GM10248 (cell line): ENCODE data around the gene ZFPL1.

Experiments
- CTCF ChIA-PET: fragments of 300-600 bp; sonication (Branson Sonifier 250); formaldehyde crosslinking; extraction: SDS; loops from one replicate; lab custom pipeline; 2021; ENCODE audit warnings: antibody characterized with exemption; lab: Yijun Ruan, JAX
- POLR2A ChIA-PET: fragments of 350-650 bp; sonication (Branson Sonifier 250); formaldehyde crosslinking; extraction: SDS; loops from one replicate; lab custom pipeline; 2020; ENCODE audit warnings: antibody characterized with exemption; lab: Yijun Ruan, JAX
- DNase-seq: peaks from one replicate; pipeline ENCODE4 v3.0.0; 2012; ENCODE audit errors: extremely low spot score
- CTCF ChIP-seq: IDR thresholded peaks from 2 replicates; pipeline ENCODE4 v1.5.1; 2012; ENCODE audit warnings: mild to moderate bottlenecking, low read depth; ENCODE audit errors: extremely low read depth, missing control alignments, control extremely low read depth

Gene ZFPL1

GRCh38 chr11:65129649-65130441 lies 45.8 kb downstream of the ZFPL1 start:
- no peak for DNase-seq
- CTCF ChIA-PET: interaction anchor here (1.0 to 5.1 kb wide), 4 partner anchors 9 to 52 kb away, joined by 3 to 24 read pairs (median 9); partner anchors contain the start of genes CAPN1, TM7SF2 and ZNHIT2
- POLR2A ChIA-PET: interaction anchor here (0.6 to 1.2 kb wide), 3 partner anchors 8 to 600 kb away, joined by 4 to 6 read pairs (median 5); partner anchors contain the start of genes FAU and MRPL49
- peak; percentile 11 for TF ChIP-seq CTCF

- POLR2A ChIA-PET: interaction anchor here (0.6 to 1.2 kb wide), 2 partner anchors 9 to 17 kb away, joined by 4 to 6 read pairs; partner anchors contain the start of genes FAU and MRPL49
- TF ChIP-seq CTCF: no peak
- CTCF ChIA-PET: interaction anchor here (0.8 to 5.1 kb wide), 7 partner anchors 9 to 118 kb away, joined by 3 to 24 read pairs (median 4); partner anchors contain the start of genes CAPN1, FAU, MRPL49 and TM7SF2
- DNase-seq: no peak
Observed at GRCh38 chr11:65130631-65131416, 46.8 kb downstream of the ZFPL1 start.

GRCh38 chr11:65131417-65131776 lies 47.4 kb downstream of the ZFPL1 start:
- no peak for TF ChIP-seq CTCF
- DNase-seq: no peak
- ChIA-PET CTCF (interaction anchor here (0.8 to 5.1 kb wide), 6 partner anchors 9 to 119 kb away, joined by 3 to 24 read pairs (median 8); partner anchors contain the start of genes CAPN1, FAU, MRPL49 and TM7SF2), POLR2A (interaction anchor here (0.8 to 1.2 kb wide), 2 partner anchors 9 to 14 kb away, joined by 3 to 4 read pairs; partner anchors contain the start of genes FAU, MRPL49 and ZNHIT2)

- no peak for TF ChIP-seq CTCF
- no peak for DNase-seq
- CTCF ChIA-PET: interaction anchor here (1.2 to 5.1 kb wide), 5 partner anchors 10 to 119 kb away, joined by 4 to 24 read pairs (median 13); partner anchors contain the start of genes CAPN1, FAU, MRPL49 and TM7SF2
- POLR2A ChIA-PET: interaction anchor here (0.8 to 0.9 kb wide), 2 partner anchors 10 to 15 kb away, joined by 3 to 6 read pairs; partner anchors contain the start of genes FAU, MRPL49 and ZNHIT2
Observed at GRCh38 chr11:65131895-65132237, 47.8 kb downstream of the ZFPL1 start.

- ChIA-PET POLR2A (interaction anchor here (0.8 to 2.9 kb wide), 3 partner anchors 10 to 15 kb away, joined by 3 to 10 read pairs (median 6); partner anchors contain the start of genes FAU, MRPL49 and ZNHIT2), CTCF (interaction anchor here (1.2 to 5.1 kb wide), 5 partner anchors 10 to 120 kb away, joined by 4 to 24 read pairs (median 13); partner anchors contain the start of genes CAPN1, FAU, MRPL49 and TM7SF2)
- peak; percentile 68 for DNase-seq
- no peak for TF ChIP-seq CTCF
Observed at GRCh38 chr11:65132238-65132987, 48.4 kb downstream of the ZFPL1 start.
